Prostate gland (tissue), 2 donors: ENCODE results near the gene BCL6. TPM values are rescaled to one million over a fixed set of nuclear protein-coding genes. Genes with fewer than 3 reads are reported as not detected.

Experiments
- DNase-seq: peaks from one replicate; pipeline ENCODE4 v3.0.0-alpha.2; 2019; ENCODE audit warnings: low spot score
- H3K27ac ChIP-seq, 2 donors: fragments of 200-600 bp; sonication (generic); 2 replicates each; pipeline ENCODE4 v1.5.1; 2017 to 2019
- H3K27me3 ChIP-seq: fragments of 200-600 bp; sonication (generic); replicated peaks from 2 replicates; pipeline ENCODE4 v1.5.1; 2019; ENCODE audit not compliant: insufficient read depth
- H3K36me3 ChIP-seq, 2 donors: fragments of 200-600 bp; sonication (generic); 1 replicate in 1 of 2; 2 replicates in 1 of 2; pipeline versions ENCODE4 v1.5.1 to v1.8.1; 2017 to 2019
- H3K4me1 ChIP-seq: fragments of 200-600 bp; sonication (generic); replicated peaks from 2 replicates; pipeline ENCODE4 v1.5.1; 2019
- H3K4me3 ChIP-seq, 2 donors: fragments of 200-600 bp; sonication (generic); 2 replicates each; pipeline ENCODE4 v1.5.1; 2017 to 2019
- H3K9me3 ChIP-seq: fragments of 200-600 bp; sonication (generic); 2 replicates; pipeline ENCODE4 v1.5.1; 2017
- CTCF ChIP-seq, 4 experiments: fragments of 200-600 bp in 2 of 4; fragments of 450-650 bp in 2 of 4; sonication (generic) in 2 of 4; IDR thresholded peaks; 1 replicate in 3 of 4; 2 replicates in 1 of 4; pipeline ENCODE4 v1.5.1; 2016 to 2019; ENCODE audit warnings: antibody characterized with exemption in 4 of 4, mild to moderate bottlenecking in 2 of 4, moderate library complexity in 2 of 4
- POLR2A ChIP-seq: fragments of 450-650 bp; IDR thresholded peaks from one replicate; pipeline ENCODE4 v1.6.1; 2016; ENCODE audit warnings: antibody characterized with exemption, mild to moderate bottlenecking
- POLR2AphosphoS5 ChIP-seq: sonication (generic); formaldehyde crosslinking; IDR thresholded peaks from one replicate; pipeline ENCODE4 v1.6.1; 2017; ENCODE audit warnings: antibody characterized with exemption
- WGBS: methylation state at CpG from one replicate; pipeline ENCODE4 v1.1.5; 2018; 5-methylcytosine and 5-hydroxymethylcytosine counted together
- intact Hi-C: fragments of 100-400 bp; cut with DNase I; formaldehyde crosslinking; loops from one replicate; pipeline ENCODE4 v1.14.2; 2022
- total RNA-seq, 2 donors: library from RNA; depleted of rRNA; stranded (reverse); fragments of >200 nt; gene quantifications; one replicate each; pipeline ENCODE4 v1.1.0, GENCODE V29; 2016

The BCL6 gene
- total RNA-seq, 2 donors from 2014 or later: 50.1 to 105 TPM

GRCh38 chr3:187695449-187695848 lies 49.8 kb downstream of the BCL6 start:
- WGBS: 81% methylated on average over 4 of the region's 4 CpGs
- intact Hi-C loops: no loop called here

GRCh38 chr3:187694801-187695200 lies 50.5 kb downstream of the BCL6 start:
- 71% methylated on average over 3 of the region's 3 CpGs for WGBS

More at GRCh38 chr3:187695449-187695848, 49.8 kb downstream of the BCL6 start:
- DNase-seq: no peak
- TF ChIP-seq CTCF (IDR thresholded peaks at IDR 0.05) (no peak), POLR2AphosphoS5 (no peak), POLR2A (no peak)
- no peaks in the 10 kb centered on the region for H3K4me1 ChIP-seq
- no peak overlapping the region for H3K27ac ChIP-seq
- no peaks in the 10 kb centered on the region for H3K9me3 ChIP-seq
- H3K27me3 ChIP-seq: peaks cover 4% of the 10 kb centered on the region
- no peak overlapping the region for H3K4me3 ChIP-seq
- no peaks in the 10 kb centered on the region for H3K36me3 ChIP-seq

GRCh38 chr3:187693431-187693830 lies 51.8 kb downstream of the BCL6 start:
- no peak for TF ChIP-seq POLR2AphosphoS5
- intact Hi-C loops: no loop called here
- Histone ChIP-seq H3K4me1 (no peaks in the 10 kb centered on the region), H3K9me3 (no peaks in the 10 kb centered on the region), H3K27me3 (no peaks in the 10 kb centered on the region), H3K36me3 (no peaks in the 10 kb centered on the region), H3K4me3 (no peak overlapping the region), H3K27ac (no peak overlapping the region)
- DNase-seq: no peak
- WGBS: 100% methylated on average over 1 of the region's 1 CpG

More at GRCh38 chr3:187694801-187695200, 50.5 kb downstream of the BCL6 start:
- Histone ChIP-seq H3K4me3 (no peak overlapping the region), H3K4me1 (no peaks in the 10 kb centered on the region), H3K9me3 (no peaks in the 10 kb centered on the region), H3K36me3 (no peaks in the 10 kb centered on the region), H3K27me3 (peaks cover 1% of the 10 kb centered on the region), H3K27ac (no peak overlapping the region)
- DNase-seq: no peak
- TF ChIP-seq POLR2A (no peak), POLR2AphosphoS5 (no peak), CTCF (IDR thresholded peaks at IDR 0.05) (no peak)
- intact Hi-C loops: no loop called here

GRCh38 chr3:187689984-187690383 lies 55.3 kb downstream of the BCL6 start:
- H3K4me1 ChIP-seq: no peaks in the 10 kb centered on the region
- H3K4me3 ChIP-seq: no peak overlapping the region
- no peak overlapping the region for H3K27ac ChIP-seq
- H3K9me3 ChIP-seq: no peaks in the 10 kb centered on the region
- WGBS: 54% methylated on average over 4 of the region's 4 CpGs
- TF ChIP-seq CTCF (IDR thresholded peaks at IDR 0.05) (no peak), POLR2AphosphoS5 (no peak), POLR2A (no peak)
- no peak for DNase-seq
- H3K27me3 ChIP-seq: no peaks in the 10 kb centered on the region
- intact Hi-C loops: loop anchor here (10.0 kb wide), 1 partner anchor 575 kb away; no protein-coding TSS in a partner anchor
- no peaks in the 10 kb centered on the region for H3K36me3 ChIP-seq

- intact Hi-C loops: loop anchor here (10.0 kb wide), 1 partner anchor 572 kb away; no protein-coding TSS in a partner anchor
- no peak for DNase-seq
- no peaks in the 10 kb centered on the region for H3K27me3 ChIP-seq
- H3K27ac ChIP-seq: no peak overlapping the region
- no peaks in the 10 kb centered on the region for H3K9me3 ChIP-seq
- no peaks in the 10 kb centered on the region for H3K36me3 ChIP-seq
- no peak overlapping the region for H3K4me3 ChIP-seq
- TF ChIP-seq POLR2AphosphoS5: no peak
- no peak for TF ChIP-seq POLR2A
- TF ChIP-seq CTCF (IDR thresholded peaks at IDR 0.05): no peak
- WGBS: 86% methylated on average over 5 of the region's 5 CpGs
- H3K4me1 ChIP-seq: no peaks in the 10 kb centered on the region
Measured at GRCh38 chr3:187686621-187687273, 58.5 kb downstream of the BCL6 start.
